Spinal cord (tissue), 10 donors: ENCODE measurements around the gene EIF4E1B. TPM values are rescaled to one million over a fixed set of nuclear protein-coding genes. Genes with fewer than 3 reads are reported as not detected.

Experiments used
- DNase-seq, 6 donors: peaks; one replicate each; pipeline versions ENCODE4 v3.0.0 to v3.0.0-alpha.2; 2013 to 2015; ENCODE audit warnings: low spot score in 6 of 6, low read depth in 4 of 6
- H3K27ac ChIP-seq: one replicate; pipeline ENCODE4 v1.5.1; 2013; ENCODE audit warnings: low read depth, low read length, control low read depth
- H3K27me3 ChIP-seq: one replicate; pipeline ENCODE4 v1.6.1; 2013; ENCODE audit warnings: low read length; ENCODE audit not compliant: control insufficient read depth, insufficient read depth
- H3K36me3 ChIP-seq: one replicate; pipeline ENCODE4 v1.6.1; 2013; ENCODE audit warnings: low read length; ENCODE audit not compliant: control insufficient read depth, insufficient read depth
- H3K4me1 ChIP-seq: one replicate; pipeline ENCODE4 v1.6.1; 2013; ENCODE audit warnings: low read length; ENCODE audit not compliant: control insufficient read depth, insufficient read depth
- H3K4me3 ChIP-seq: one replicate; pipeline ENCODE4 v1.5.1; 2013; ENCODE audit warnings: low read depth, low read length, control low read depth
- H3K9me3 ChIP-seq: one replicate; pipeline ENCODE4 v1.6.1; 2013; ENCODE audit warnings: low read length; ENCODE audit not compliant: control insufficient read depth, insufficient read depth
- WGBS: methylation state at CpG from one replicate; pipeline ENCODE4 v1.1.5; 2013; ENCODE audit warnings: missing lambda C conversion rate; ENCODE audit not compliant: insufficient coverage; 5-methylcytosine and 5-hydroxymethylcytosine counted together
- polyA plus RNA-seq, 2 donors: library from polyadenylated mRNA; unstranded; fragments of 120-200 nt; gene quantifications; one replicate each; pipeline ENCODE4 v1.2.1, GENCODE V29; 2013; ENCODE audit not compliant: insufficient read length in 2 of 2
- total RNA-seq, 2 donors: library from RNA; depleted of rRNA in 1 of 2; stranded (reverse); fragments of 120-200 nt in 1 of 2; fragments of >200 nt in 1 of 2; gene quantifications; one replicate each; pipeline versions ENCODE4 v1.2.3 to v1.2.4, GENCODE V29; 2013 to 2014
- donor health status: healthy.

The EIF4E1B gene
- total and polyA plus RNA-seq, 4 donors, result 0.44 to 4.0 (median 1.6) TPM

DNA sequence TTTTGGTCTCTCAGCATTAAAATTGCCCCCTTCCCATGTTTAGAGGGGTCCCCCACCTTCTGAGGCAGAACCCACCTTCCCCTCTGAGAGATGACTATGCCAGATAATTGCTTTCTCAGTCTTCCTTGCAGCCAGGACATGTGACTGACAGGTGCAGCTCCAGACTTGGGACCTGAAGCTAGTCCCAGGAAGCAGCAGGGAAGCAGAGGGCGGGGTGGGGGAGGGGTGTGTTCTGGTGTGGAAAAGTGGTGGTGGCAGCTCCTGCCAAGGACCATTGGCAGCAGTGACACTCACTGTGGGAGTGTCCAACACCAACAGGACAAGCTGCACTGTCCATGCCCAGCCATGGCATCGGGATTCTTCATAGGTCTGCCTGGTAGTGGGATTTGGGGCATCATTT is 2.3 kb downstream of the EIF4E1B start:
- no peak overlapping the region for H3K27ac ChIP-seq
- H3K4me1 ChIP-seq, result peaks cover 18% of the 10 kb centered on the region
- no peaks in the 10 kb centered on the region for H3K9me3 ChIP-seq
- 78% methylated on average over 2 of the region's 2 CpGs for WGBS
- H3K36me3 ChIP-seq, result no peaks in the 10 kb centered on the region
- DNase-seq, result peak in 1 of 6 donors; percentile 55
- H3K4me3 ChIP-seq, result no peak overlapping the region
- peaks cover 60% of the 10 kb centered on the region for H3K27me3 ChIP-seq

DNA sequence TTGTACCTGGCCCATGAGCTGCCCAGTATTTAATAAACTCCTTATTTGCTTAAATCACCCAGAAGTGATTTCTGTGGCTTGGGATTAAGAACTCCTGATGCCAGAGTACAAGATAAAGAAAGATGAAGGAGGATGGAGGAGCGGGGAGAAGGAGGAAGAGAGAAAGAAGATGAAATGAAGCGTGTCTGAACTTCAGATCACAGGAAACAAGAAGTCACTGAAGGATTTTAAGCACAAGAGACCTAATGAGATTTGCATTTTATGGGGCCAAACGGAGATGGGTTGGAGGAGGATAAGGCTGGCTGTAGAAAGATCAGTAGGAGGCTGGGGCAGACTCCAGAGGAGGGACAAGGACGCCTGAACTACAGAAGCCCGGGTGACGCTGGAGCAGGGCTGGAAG is 3.1 kb downstream of the EIF4E1B start:
- no peaks in the 10 kb centered on the region for H3K9me3 ChIP-seq
- 18% methylated on average over 6 of the region's 6 CpGs for WGBS
- H3K27ac ChIP-seq, result no peak overlapping the region
- DNase-seq, result no peak
- peaks cover 57% of the 10 kb centered on the region for H3K27me3 ChIP-seq
- H3K4me1 ChIP-seq, result peaks cover 18% of the 10 kb centered on the region
- no peak overlapping the region for H3K4me3 ChIP-seq
- no peaks in the 10 kb centered on the region for H3K36me3 ChIP-seq

DNA sequence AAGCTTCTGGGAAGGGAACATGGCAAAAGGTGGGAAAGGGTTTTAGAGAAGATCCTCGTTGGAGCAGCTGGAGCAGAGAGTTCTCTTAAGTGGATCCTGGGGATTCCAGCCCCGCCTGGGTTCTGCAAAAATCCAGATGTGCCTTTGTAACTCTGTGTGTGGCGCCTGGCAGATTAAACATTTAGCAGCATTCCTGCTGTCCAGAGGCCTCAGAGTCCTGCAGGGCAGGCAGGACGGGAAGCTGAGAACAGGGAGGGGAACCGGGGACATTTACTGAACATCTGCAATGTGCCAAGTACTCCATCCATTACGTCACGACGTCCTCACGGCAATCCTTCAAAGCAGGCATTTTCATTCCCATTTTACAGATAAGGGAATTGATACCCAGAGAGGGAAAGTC is 6.0 kb downstream of the EIF4E1B start:
- 49% methylated on average over 4 of the region's 9 CpGs for WGBS
- H3K27me3 ChIP-seq, result peaks cover 31% of the 10 kb centered on the region
- DNase-seq, result no peak

DNA sequence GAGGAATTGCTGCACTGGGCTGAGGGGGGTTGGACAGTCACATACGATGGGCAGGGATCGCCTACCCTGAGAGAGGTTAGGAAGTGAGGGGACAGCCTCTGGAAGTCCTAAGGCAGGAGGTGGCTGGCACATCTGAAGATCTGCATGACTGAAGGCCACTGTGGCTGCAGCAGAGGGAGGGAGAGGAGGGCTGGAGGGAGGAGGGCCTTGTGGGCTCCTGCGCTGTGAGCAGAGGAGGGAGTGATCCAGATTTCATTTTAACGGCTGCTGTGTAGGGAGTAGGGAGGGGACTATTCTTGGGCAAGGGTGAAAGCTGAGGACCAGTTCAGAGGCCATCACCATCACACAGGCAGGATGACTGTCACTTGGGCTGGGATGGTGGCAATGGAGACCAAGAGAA is 7.1 kb downstream of the EIF4E1B start:
- H3K4me3 ChIP-seq, result no peak overlapping the region
- 49% methylated on average over 4 of the region's 4 CpGs for WGBS
- H3K27ac ChIP-seq, result no peak overlapping the region
- peaks cover 12% of the 10 kb centered on the region for H3K4me1 ChIP-seq
- peaks cover 23% of the 10 kb centered on the region for H3K27me3 ChIP-seq
- DNase-seq, result no peak
- no peaks in the 10 kb centered on the region for H3K9me3 ChIP-seq
- no peaks in the 10 kb centered on the region for H3K36me3 ChIP-seq

More for the DNA sequence above, 6.0 kb downstream of the EIF4E1B start:
- Histone ChIP-seq H3K4me3 (no peak overlapping the region), H3K36me3 (no peaks in the 10 kb centered on the region), H3K27ac (no peak overlapping the region), H3K4me1 (peaks cover 14% of the 10 kb centered on the region), H3K9me3 (no peaks in the 10 kb centered on the region)

DNA sequence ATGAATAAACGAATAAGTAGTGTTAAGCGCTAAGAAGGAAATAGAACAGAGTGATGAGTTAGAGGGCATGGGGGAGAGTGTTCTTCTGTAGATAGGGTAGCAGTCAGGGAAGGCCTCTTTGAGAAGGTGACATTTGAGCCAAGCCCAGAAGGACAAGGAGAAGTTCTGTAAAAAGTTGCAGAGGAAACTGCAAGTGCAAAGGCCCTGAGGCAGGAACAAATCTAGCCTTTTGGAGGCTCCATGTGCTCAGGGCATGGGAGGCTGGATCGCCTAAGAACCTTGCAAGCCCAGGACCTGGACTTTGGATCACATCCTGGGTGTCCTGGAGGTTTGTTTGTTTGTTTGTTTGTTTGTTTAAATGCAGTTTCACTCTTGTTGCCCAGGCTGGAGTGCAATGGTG is 8.0 kb downstream of the EIF4E1B start:
- Histone ChIP-seq H3K4me1 (peaks cover 12% of the 10 kb centered on the region), H3K27ac (no peak overlapping the region), H3K9me3 (no peaks in the 10 kb centered on the region), H3K4me3 (no peak overlapping the region), H3K36me3 (no peaks in the 10 kb centered on the region), H3K27me3 (peaks cover 16% of the 10 kb centered on the region)
- 93% methylated on average over 3 of the region's 3 CpGs for WGBS
- no peak for DNase-seq

DNA sequence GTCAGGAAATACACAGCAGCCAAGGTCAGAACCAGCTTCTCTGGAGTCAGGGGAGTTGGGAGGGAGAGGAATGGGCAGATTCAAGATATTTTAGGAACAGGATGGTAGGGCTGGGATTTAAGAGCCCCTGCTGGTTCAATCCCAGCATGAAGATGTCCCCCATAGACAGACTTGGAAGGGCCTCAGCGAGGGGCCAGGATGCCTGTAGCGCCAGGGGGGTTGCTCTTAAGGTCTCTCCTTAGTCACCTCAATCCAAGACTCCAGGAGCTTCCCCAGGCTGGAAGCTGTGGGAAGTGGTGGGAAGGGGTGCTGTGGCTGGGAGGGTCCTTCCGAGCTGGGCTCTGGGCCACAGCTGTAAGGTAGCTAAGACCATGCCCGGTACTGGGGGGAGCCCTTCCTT is 8.7 kb downstream of the EIF4E1B start:
- Histone ChIP-seq H3K27ac (no peak overlapping the region), H3K27me3 (peaks cover 8% of the 10 kb centered on the region), H3K36me3 (no peaks in the 10 kb centered on the region), H3K4me3 (no peak overlapping the region), H3K4me1 (peaks cover 12% of the 10 kb centered on the region), H3K9me3 (no peaks in the 10 kb centered on the region)
- no peak for DNase-seq
- WGBS, result 57% methylated on average over 1 of the region's 4 CpGs

DNA sequence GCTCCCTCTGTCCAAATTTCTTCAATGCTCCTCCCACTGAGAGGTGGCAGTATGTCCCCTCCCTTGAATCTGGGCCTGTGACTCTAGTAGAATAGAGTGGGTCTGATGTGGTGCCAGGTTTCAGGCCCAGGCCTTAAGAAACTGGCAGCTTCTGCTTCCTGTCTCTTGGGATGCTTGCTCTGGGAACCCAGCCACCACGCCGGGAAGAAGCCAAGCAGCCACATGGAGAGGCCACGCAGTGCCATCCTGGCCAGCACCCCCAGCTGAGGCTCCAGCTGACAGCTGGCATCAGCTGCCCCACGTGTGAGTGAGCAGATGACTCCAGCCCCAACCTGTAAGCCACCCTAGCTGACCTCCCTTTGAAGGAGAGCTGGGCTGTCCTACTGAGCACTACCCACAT is 9.5 kb downstream of the EIF4E1B start:
- H3K27me3 ChIP-seq, result peaks cover 5% of the 10 kb centered on the region
- H3K4me3 ChIP-seq, result no peak overlapping the region
- no peak overlapping the region for H3K27ac ChIP-seq
- WGBS, result 15% methylated on average over 4 of the region's 4 CpGs
- H3K9me3 ChIP-seq, result no peaks in the 10 kb centered on the region
- no peaks in the 10 kb centered on the region for H3K36me3 ChIP-seq
- peak in 4 of 6 donors; percentile 55 to 95 (median 68) for DNase-seq
- H3K4me1 ChIP-seq, result peaks cover 12% of the 10 kb centered on the region

DNA sequence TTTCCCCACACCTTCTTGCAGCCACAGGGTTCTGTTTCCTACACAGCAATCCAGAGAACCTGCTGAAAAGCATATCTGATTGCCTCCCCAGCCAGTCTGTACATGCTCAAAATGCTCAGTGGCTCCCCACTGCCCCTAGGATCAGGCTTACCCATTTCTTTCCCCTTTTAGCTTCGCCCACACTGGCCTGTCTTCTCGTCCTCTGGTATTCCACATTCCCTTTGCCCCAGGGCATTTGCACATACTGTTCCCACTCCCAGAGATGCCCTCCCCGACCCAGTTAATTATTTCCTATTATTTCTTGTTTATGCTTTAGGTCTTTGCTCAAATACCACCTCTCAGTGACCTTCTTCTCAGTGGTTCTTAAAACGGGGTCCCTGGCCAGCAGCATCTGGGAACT is 10.1 kb downstream of the EIF4E1B start:
- H3K27me3 ChIP-seq, result no peaks in the 10 kb centered on the region
- no peak overlapping the region for H3K4me3 ChIP-seq
- no peak for DNase-seq
- H3K27ac ChIP-seq, result no peak overlapping the region
- WGBS, result 90% methylated on average over 3 of the region's 4 CpGs
- H3K9me3 ChIP-seq, result no peaks in the 10 kb centered on the region
- no peaks in the 10 kb centered on the region for H3K36me3 ChIP-seq
- peaks cover 12% of the 10 kb centered on the region for H3K4me1 ChIP-seq

DNA sequence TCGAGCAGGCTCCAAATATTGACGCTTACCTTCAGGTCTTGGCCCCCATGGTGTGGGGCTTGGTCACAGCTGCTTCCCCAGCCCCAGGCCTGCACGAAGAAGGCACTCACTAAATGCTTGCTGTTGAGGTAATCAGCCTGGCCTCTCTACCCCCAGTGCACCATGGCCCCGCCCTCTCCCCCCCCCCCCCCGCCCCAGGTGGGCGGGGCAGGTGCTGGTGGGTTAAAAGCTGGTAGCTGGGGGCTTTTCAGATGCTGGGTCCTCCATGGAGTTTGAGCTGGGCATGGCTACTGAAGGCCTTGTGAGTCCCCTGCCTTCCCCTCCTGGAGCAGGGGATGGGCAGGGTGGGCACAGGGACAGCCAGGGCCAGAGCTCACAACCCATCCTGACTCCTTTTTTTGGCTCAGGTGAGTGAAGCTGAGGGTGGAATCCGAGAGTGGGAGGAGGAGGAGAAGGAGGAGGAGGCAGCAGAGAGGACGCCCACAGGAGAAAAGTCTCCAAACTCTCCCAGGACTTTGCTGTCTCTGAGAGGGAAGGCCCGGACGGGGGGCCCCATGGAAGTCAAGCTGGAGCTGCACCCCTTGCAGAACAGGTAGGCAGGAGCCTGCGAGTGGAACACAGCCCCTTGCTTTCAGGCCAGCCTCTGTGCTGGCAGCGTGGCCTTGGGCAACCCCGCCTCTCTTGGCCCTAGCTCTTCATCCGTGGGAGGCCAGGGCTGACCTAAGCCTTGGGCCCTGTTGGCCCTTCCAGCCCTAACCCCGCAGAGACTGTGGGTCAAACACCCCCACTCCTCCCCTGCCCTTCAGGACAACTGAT is 12.4 kb downstream of the EIF4E1B start:
- WGBS, result 67% methylated on average over 10 of the region's 15 CpGs
- no peaks in the 10 kb centered on the region for H3K9me3 ChIP-seq
- no peak for DNase-seq
- no peak overlapping the region for H3K4me3 ChIP-seq
- no peaks in the 10 kb centered on the region for H3K36me3 ChIP-seq
- no peaks in the 10 kb centered on the region for H3K27me3 ChIP-seq
- H3K27ac ChIP-seq, result no peak overlapping the region
- H3K4me1 ChIP-seq, result peaks cover 24% of the 10 kb centered on the region
